ENCODE data around the gene CSAG2.
"Not testable (repeated sequence)": the region's sequence is repeated elsewhere in the genome, so short reads cannot be mapped to it uniquely, and the experiment has no call there.

The CSAG2 gene, protein sequence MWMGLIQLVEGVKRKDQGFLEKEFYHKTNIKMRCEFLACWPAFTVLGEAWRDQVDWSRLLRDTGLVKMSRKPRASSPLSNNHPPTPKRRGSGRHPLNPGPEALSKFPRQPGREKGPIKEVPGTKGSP

DNA sequence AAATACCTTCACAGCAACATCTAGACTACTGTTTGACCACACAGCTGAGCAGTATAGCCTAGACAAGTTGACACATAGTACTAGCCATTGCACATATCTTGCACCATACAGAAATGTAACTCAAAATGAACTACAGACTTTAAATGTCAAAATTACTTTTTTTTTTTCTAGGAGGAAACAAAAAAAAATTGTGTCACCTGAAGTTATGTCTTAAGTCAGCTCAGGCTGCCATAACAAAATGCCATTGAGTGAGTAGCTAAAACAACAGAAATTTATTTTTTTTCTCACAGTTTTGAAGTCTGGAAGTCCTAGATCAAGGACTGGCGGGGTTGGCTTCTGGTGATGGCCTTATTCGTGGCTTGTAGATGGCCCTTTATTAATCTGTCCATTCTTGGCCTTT, at the start of gene CSAG2:
CSAG2 (minus strand) TSS at position 101 of the 400 bp plus-strand sequence. CDS start 161 bp downstream, outside the sequence.
- H3K4me3 ChIP-seq (ENCODE audit: low read length): not testable (repeated sequence)

DNA sequence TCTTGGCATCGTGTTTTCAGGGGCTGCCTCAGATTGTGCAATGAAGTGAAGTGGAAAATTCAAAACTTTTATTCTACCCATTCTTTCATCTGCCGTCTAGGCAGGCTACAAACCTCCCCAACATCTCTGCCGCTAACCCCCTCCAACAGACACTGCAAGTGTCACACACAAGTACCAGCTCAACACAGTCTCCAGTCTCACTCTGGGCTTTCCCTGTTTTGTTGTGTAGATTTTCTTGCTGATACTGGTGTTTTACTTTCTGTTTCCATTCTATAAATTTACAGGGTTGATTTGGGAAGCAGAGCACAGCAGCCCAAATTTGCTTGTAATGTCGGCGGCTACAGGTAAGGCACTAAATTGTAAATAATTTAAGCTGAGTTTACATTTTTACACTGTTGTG, 45.8 kb upstream of the CSAG2 start:
- not testable (repeated sequence) for H3K4me3 ChIP-seq (ENCODE audit: low read length)

DNA sequence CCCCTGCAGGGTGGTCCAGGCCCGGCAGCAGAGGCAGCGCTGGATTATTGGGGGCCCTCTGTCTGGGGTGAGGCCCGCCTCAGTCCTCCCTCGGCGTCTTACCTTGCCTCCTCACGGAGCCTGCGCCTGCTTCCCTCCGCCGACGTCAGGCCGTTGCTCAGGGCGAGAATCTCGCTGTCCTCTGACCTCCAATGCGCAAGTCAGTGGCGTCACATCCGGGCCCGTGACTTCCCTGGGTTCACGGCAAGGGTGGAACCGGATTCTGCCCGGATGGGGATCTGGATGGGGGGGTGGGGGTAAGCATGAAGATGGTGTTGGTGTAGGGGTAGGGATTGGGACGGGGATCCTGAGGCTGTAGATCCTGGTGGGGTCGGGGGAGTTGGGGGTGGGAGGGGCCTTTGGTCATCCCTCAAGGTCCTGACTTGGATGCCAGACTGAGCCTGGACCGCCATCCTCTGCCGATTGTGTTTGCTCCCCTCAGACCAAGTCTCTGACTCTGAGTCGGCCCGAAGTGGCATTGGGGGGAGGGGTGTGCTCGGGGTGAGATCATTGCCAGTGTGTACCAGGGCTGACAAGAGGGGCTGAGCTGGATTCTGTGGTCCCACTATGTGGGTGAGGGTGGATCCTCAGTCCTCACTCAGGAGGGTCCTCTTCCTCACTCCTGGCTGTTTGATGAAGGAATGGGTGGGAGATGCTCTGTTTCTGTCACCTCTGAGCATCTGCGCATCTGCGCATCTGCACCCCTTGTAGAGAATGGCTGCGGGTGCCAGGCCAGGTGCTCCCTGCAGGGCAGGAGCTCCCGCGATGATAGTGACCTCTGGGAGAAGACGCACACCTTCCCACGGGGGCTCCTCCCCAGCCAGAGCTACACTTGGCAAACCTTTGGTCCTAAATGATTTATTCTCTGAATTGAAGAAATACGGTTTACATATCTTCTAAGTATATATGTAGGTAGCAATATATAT, 44.9 kb upstream of the CSAG2 start, which contains the start of gene MAGEA2:
MAGEA2 (minus strand) TSS at position 157 of the 965 bp plus-strand sequence. CDS start 2,479 bp downstream, outside the sequence.
- not testable (repeated sequence) for H3K4me3 ChIP-seq (ENCODE audit: low read length)

DNA sequence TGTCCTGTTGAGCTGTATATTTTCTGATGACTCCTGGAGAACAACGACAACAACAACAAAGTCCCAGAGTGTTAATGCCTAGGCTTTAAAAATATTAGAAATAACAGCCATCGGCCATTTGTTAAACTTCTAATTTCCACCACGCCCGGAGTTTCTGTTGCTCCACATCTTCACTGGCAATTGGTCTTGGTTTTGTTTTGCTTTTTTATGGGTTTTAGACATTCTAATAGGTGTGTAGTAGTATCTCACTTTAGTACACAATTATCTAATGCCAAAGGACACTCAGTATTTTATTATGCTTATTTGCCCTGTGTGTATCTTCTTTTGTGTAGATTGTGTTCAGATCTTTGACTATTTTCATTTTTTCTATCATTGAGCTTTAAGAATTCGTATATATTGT, 29.5 kb upstream of the CSAG2 start:
- no peak overlapping the region for H3K4me3 ChIP-seq (ENCODE audit: low read length)
- no peak for TF ChIP-seq ZNF274 (IDR thresholded peaks at IDR 0.05; ENCODE audit: low read depth, low read length)

DNA sequence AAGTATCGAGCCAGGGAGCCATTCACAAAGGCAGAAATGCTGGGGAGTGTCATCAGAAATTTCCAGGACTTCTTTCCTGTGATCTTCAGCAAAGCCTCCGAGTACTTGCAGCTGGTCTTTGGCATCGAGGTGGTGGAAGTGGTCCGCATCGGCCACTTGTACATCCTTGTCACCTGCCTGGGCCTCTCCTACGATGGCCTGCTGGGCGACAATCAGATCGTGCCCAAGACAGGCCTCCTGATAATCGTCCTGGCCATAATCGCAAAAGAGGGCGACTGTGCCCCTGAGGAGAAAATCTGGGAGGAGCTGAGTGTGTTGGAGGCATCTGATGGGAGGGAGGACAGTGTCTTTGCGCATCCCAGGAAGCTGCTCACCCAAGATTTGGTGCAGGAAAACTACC, 27.5 kb upstream of the CSAG2 start:
- not testable (repeated sequence) for H3K4me3 ChIP-seq (ENCODE audit: low read length)

DNA sequence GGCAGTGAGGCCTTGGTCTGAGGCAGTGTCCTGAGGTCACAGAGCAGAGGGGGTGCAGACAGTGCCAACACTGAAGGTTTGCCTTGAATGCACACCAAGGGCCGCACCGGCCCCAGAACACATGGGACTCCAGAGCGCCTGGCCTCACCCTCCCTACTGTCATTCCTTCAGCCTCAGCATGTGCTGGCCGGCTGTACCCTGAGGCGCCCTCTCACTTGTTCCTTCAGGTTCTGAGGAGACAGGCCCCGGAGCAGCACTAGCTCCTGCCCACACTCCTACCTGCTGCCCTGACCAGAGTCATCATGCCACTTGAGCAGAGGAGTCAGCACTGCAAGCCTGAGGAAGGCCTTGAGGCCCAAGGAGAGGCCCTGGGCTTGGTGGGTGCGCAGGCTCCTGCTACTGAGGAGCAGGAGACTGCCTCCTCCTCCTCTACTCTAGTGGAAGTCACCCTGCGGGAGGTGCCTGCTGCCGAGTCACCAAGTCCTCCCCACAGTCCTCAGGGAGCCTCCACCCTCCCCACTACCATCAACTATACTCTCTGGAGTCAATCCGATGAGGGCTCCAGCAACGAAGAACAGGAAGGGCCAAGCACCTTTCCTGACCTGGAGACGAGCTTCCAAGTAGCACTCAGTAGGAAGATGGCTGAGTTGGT, 26.9 kb upstream of the CSAG2 start:
- H3K4me3 ChIP-seq (ENCODE audit: low read length): no peak overlapping the region
- no peak for TF ChIP-seq ZNF274 (IDR thresholded peaks at IDR 0.05; ENCODE audit: low read depth, low read length)

DNA sequence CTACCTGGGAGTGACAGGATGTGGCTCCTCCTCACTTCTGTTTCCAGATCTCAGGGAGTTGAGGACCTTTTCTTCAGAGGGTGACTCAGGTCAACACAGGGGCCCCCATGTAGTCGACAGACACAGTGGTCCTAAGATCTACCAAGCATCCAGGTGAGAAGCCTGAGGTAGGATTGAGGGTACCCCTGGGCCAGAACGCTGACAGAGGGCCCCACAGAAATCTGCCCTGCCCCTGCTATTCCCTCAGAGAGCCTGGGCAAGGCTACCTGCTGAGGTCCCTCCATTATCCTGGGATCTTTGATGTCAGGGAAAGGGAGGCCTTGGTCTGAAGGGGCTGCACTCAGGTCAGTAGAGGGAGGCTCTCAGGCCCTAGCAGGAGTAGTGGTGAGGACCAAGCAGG, 26.0 kb upstream of the CSAG2 start:
- no peak overlapping the region for H3K4me3 ChIP-seq (ENCODE audit: low read length)
- TF ChIP-seq ZNF274 (IDR thresholded peaks at IDR 0.05; ENCODE audit: low read depth, low read length): no peak

DNA sequence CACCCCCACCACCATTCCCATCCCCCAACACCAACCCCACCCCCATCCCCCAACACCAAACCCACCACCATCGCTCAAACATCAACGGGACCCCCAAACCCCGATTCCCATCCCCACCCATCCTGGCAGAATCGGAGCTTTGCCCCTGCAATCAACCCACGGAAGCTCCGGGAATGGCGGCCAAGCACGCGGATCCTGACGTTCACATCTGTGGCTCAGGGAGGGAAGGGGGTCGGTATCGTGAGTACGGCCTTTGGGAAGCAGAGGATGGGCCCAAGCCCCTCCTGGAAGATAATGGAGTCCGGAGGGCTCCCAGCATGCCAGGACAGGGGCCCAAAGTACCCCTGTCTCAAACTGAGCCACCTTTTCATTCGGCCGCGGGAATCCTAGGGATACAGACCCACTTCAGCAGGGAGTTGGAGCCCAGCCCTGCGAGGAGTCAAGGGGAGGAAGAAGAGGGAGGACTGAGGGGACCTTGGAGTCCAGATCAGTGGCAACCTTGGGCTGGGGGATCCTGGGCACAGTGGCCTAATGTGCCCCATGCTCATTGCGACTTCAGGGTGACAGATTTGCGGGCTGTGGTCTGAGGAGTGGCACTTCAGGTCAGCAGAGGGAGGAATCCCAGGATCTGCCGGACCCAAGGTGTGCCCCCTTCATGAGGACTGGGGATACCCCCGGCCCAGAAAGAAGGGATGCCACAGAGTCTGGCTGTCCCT, 25.2 kb upstream of the CSAG2 start:
- not testable (repeated sequence) for H3K4me3 ChIP-seq (ENCODE audit: low read length)

DNA sequence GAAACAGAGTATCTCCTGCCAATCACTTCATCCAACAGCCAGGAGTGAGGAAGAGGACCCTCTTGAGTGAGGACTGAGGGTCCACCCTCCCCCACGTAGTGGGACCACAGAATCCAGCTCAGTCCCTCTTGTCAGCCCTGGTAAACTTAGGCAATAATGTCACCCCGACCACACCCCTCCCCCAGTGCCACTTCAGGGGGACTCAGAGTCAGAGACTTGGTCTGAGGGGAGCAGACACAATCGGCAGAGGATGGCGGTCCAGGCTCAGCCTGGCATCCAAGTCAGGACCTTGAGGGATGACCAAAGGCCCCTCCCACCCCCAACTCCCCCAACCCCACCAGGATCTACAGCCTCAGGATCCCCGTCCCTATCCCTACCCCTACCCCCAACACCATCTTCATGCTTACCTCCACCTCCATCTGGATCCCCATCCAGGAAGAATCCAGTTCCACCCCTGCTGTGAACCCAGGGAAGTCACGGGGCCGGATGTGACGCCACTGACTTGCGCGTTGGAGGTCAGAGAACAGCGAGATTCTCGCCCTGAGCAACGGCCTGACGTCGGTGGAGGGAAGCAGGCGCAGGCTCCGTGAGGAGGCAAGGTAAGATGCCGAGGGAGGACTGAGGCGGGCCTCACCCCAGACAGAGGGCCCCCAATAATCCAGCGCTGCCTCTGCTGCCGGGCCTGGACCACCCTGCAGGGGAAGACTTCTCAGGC, 24.3 kb upstream of the CSAG2 start, which contains the start of the genes CSAG1 and MAGEA12:
CSAG1 (minus strand) TSS at position 461 of the 715 bp plus-strand sequence. CDS start 1,261 bp downstream, outside the sequence.
MAGEA12 (plus strand) TSS at position 497 of the 715 bp plus-strand sequence. CDS start 2,405 bp downstream, outside the sequence.
- H3K4me3 ChIP-seq (ENCODE audit: low read length): no peak within 1 kb of the TSS
- TF ChIP-seq ZNF274 (IDR thresholded peaks at IDR 0.05; ENCODE audit: low read depth, low read length): no peak

DNA sequence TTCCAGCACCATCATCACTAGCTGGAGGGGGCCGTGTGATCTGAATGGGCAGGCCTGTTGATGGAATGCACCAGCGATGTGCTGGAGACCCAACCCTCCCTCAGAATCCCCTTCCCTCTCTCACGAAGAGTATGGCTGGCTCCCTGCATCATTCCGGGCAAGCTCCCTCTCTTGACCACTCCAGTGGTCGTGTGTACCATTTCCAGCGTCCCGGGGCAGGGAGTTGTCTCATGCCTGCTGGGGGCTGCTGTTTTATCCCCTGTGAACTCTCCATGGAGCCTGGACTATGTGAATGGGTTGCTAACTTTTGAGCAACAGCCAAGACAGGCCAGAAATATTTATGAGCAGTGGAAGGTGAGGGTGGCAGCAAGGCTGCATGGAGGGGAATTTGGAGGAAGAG, 16.3 kb upstream of the CSAG2 start:
- no peak for TF ChIP-seq ZNF274 (IDR thresholded peaks at IDR 0.05; ENCODE audit: low read depth, low read length)

DNA sequence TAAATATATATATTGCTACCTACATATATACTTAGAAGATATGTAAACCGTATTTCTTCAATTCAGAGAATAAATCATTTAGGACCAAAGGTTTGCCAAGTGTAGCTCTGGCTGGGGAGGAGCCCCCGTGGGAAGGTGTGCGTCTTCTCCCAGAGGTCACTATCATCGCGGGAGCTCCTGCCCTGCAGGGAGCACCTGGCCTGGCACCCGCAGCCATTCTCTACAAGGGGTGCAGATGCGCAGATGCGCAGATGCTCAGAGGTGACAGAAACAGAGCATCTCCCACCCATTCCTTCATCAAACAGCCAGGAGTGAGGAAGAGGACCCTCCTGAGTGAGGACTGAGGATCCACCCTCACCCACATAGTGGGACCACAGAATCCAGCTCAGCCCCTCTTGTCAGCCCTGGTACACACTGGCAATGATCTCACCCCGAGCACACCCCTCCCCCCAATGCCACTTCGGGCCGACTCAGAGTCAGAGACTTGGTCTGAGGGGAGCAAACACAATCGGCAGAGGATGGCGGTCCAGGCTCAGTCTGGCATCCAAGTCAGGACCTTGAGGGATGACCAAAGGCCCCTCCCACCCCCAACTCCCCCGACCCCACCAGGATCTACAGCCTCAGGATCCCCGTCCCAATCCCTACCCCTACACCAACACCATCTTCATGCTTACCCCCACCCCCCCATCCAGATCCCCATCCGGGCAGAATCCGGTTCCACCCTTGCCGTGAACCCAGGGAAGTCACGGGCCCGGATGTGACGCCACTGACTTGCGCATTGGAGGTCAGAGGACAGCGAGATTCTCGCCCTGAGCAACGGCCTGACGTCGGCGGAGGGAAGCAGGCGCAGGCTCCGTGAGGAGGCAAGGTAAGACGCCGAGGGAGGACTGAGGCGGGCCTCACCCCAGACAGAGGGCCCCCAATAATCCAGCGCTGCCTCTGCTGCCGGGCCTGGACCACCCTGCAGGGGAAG, 5.0 kb upstream of the CSAG2 start, which contains the start of gene MAGEA2B:
MAGEA2B (plus strand) TSS at position 814 of the 973 bp plus-strand sequence. CDS start 2,479 bp downstream, outside the sequence.
- not testable (repeated sequence) for H3K4me3 ChIP-seq (ENCODE audit: low read length)

More for the DNA sequence above, 16.3 kb upstream of the CSAG2 start:
- H3K4me3 ChIP-seq (ENCODE audit: low read length): no peak overlapping the region

DNA sequence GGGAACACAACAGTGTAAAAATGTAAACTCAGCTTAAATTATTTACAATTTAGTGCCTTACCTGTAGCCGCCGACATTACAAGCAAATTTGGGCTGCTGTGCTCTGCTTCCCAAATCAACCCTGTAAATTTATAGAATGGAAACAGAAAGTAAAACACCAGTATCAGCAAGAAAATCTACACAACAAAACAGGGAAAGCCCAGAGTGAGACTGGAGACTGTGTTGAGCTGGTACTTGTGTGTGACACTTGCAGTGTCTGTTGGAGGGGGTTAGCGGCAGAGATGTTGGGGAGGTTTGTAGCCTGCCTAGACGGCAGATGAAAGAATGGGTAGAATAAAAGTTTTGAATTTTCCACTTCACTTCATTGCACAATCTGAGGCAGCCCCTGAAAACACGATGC, 4.1 kb upstream of the CSAG2 start:
- H3K4me3 ChIP-seq (ENCODE audit: low read length): not testable (repeated sequence)

DNA sequence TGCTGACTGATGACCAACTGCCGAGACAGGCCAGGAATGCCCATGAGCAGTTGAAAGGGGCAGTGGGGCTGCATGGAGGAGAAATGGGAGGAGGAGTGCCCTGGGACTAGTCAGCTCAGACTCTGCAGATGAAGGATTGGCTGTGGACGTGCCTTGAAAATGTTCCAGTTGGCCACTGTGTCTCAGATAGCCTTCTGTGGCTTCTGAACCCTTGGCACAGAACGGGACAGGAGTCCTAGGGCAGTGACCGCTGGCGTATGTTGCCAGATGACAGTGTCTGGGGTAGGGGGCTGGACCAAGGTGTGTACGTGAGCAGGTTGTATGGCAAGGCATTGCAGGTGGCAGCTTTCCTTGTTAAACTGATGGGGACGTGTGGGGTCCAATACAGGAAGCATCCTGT, 2.6 kb downstream of the CSAG2 start:
- H3K4me3 ChIP-seq (ENCODE audit: low read length): not testable (repeated sequence)

DNA sequence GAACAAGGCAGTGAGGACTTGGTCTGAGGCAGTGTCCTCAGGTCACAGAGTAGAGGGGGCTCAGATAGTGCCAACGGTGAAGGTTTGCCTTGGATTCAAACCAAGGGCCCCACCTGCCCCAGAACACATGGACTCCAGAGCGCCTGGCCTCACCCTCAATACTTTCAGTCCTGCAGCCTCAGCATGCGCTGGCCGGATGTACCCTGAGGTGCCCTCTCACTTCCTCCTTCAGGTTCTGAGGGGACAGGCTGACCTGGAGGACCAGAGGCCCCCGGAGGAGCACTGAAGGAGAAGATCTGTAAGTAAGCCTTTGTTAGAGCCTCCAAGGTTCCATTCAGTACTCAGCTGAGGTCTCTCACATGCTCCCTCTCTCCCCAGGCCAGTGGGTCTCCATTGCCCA, 8.7 kb downstream of the CSAG2 start:
- not testable (repeated sequence) for H3K4me3 ChIP-seq (ENCODE audit: low read length)

DNA sequence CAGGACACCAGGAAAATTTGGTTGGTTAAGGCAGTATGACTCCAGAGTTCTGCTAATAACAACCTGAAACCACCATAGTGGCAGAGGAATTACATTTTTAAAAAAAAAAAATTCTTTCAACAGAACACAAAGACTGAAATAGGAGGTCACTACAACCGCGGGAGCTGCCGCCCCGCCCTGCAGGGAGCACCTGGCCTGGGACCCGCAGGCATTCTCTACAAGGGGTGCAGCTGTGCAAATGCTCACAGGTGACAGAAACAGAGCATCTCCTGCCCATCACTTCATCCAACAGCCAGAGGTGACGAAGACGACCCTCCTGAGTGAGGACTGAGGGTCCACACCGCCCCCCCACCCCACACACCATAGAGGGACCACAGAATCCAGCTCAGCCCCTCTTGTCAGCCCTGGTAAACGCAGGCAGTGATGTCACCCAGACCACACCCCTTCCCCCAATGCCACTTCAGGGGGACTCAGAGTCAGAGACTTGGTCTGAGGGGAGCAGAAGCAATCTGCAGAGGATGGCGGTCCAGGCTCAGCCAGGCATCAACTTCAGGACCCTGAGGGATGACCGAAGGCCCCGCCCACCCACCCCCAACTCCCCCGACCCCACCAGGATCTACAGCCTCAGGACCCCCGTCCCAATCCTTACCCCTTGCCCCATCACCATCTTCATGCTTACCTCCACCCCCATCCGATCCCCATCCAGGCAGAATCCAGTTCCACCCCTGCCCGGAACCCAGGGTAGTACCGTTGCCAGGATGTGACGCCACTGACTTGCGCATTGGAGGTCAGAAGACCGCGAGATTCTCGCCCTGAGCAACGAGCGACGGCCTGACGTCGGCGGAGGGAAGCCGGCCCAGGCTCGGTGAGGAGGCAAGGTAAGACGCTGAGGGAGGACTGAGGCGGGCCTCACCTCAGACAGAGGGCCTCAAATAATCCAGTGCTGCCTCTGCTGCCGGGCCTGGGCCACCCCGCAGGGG, 10.8 kb downstream of the CSAG2 start, which contains the start of gene MAGEA3:
MAGEA3 (plus strand) TSS at position 843 of the 980 bp plus-strand sequence. CDS start 2,039 bp downstream, outside the sequence.
- not testable (repeated sequence) for H3K4me3 ChIP-seq (ENCODE audit: low read length)

DNA sequence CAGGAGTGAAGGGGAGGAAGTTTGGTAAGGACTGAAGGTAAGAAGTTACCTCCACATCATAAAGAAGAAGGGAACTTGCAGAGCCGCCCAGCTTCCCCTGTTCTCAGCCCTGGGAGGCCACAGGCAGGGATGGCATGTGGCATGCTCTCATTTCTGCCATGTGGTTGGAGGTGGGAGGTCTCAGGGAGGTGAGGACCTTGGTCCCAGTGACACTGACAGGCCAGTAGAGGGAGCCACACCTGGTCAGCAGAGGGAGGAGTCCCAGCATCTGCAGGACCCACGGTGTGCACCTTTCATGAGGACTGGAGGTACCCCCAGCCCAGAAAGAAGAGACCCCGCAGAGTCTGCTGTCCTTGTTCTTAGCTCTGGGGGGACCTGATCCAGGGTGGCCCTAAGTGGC, 28.1 kb downstream of the CSAG2 start:
- not testable (repeated sequence) for H3K4me3 ChIP-seq (ENCODE audit: low read length)

DNA sequence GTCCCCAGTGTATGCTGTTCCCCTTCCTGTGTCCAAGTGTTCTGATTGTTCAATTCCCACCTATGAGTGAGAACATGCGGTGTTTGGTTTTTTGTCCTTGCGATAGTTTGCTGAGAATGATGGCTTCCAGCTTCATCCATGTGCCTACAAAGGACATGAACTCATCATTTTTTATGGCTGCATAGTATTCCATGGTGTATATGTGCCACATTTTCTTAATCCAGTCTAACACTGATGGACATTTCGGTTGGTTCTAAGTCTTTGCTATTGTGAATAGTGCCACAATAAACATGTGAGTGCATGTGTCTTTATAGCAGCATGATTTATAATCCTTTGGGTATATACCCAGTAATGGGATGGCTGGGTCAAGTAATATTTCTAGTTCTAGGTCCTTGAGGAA, 34.4 kb downstream of the CSAG2 start:
- H3K4me3 ChIP-seq (ENCODE audit: low read length): not testable (repeated sequence)

Measured in GM08714 (cell line).